ENCODE data around the gene TESK2.

DNA sequence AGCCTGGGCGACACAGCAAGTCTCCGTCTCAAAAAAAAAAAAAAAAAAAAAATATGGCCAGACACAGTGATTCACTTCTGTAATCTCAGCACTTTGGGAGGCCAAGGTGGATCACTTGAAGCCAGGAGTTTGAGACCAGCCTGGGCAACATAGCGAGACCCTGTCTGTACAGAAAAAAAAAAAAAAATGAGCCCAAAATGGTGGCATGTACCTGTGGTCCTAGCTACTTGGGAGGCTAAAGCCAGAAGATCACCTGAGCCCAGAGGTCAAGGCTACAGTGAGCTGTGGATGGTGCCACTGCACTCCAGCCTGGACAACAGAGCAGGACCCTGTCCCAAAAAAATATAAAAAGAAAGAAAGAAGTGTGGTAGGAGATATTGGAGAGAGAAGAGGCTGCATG lies 1.7 kb upstream of the TESK2 start:
- TF ChIP-seq TAF1 (IDR thresholded peaks at IDR 0.05; ENCODE audit: borderline replicate concordance, low read depth, low read length) (no peak), RAD21 (IDR thresholded peaks at IDR 0.05; ENCODE audit: low read length) (no peak), JUND (IDR thresholded peaks at IDR 0.05) (no peak), POLR2AphosphoS5 (IDR thresholded peaks at IDR 0.05; ENCODE audit: low read depth, low read length) (no peak), NFIC (IDR thresholded peaks at IDR 0.05; ENCODE audit: borderline replicate concordance) (no peak), MXI1 (IDR thresholded peaks at IDR 0.05; ENCODE audit: low read depth, low read length) (no peak), SMC3 (IDR thresholded peaks at IDR 0.05; ENCODE audit: low read depth, low read length) (no peak)
- TF ChIP-seq, protein P1, sequence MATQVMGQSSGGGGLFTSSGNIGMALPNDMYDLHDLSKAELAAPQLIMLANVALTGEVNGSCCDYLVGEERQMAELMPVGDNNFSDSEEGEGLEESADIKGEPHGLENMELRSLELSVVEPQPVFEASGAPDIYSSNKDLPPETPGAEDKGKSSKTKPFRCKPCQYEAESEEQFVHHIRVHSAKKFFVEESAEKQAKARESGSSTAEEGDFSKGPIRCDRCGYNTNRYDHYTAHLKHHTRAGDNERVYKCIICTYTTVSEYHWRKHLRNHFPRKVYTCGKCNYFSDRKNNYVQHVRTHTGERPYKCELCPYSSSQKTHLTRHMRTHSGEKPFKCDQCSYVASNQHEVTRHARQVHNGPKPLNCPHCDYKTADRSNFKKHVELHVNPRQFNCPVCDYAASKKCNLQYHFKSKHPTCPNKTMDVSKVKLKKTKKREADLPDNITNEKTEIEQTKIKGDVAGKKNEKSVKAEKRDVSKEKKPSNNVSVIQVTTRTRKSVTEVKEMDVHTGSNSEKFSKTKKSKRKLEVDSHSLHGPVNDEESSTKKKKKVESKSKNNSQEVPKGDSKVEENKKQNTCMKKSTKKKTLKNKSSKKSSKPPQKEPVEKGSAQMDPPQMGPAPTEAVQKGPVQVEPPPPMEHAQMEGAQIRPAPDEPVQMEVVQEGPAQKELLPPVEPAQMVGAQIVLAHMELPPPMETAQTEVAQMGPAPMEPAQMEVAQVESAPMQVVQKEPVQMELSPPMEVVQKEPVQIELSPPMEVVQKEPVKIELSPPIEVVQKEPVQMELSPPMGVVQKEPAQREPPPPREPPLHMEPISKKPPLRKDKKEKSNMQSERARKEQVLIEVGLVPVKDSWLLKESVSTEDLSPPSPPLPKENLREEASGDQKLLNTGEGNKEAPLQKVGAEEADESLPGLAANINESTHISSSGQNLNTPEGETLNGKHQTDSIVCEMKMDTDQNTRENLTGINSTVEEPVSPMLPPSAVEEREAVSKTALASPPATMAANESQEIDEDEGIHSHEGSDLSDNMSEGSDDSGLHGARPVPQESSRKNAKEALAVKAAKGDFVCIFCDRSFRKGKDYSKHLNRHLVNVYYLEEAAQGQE (IDR thresholded peaks at IDR 0.05; ENCODE audit: low read depth, low read length): no peak
- TF ChIP-seq, protein P2, sequence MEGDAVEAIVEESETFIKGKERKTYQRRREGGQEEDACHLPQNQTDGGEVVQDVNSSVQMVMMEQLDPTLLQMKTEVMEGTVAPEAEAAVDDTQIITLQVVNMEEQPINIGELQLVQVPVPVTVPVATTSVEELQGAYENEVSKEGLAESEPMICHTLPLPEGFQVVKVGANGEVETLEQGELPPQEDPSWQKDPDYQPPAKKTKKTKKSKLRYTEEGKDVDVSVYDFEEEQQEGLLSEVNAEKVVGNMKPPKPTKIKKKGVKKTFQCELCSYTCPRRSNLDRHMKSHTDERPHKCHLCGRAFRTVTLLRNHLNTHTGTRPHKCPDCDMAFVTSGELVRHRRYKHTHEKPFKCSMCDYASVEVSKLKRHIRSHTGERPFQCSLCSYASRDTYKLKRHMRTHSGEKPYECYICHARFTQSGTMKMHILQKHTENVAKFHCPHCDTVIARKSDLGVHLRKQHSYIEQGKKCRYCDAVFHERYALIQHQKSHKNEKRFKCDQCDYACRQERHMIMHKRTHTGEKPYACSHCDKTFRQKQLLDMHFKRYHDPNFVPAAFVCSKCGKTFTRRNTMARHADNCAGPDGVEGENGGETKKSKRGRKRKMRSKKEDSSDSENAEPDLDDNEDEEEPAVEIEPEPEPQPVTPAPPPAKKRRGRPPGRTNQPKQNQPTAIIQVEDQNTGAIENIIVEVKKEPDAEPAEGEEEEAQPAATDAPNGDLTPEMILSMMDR (IDR thresholded peaks at IDR 0.05): no peak
- TF ChIP-seq, protein P3, sequence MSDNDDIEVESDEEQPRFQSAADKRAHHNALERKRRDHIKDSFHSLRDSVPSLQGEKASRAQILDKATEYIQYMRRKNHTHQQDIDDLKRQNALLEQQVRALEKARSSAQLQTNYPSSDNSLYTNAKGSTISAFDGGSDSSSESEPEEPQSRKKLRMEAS (IDR thresholded peaks at IDR 0.05; ENCODE audit: low read depth): no peak
